K562 (cell line): ENCODE results near the gene CAMSAP2. TPM values are rescaled to one million over a fixed set of nuclear protein-coding genes. Genes with fewer than 3 reads are reported as not detected.

ENCODE experiments used
- ATAC-seq: fragments of 200-7000 bp; cut with Tn5 transposase; 3 replicates; pipeline ENCODE4 v1.9.1; 2020; ENCODE audit warnings: moderate library complexity
- BruUV-seq: library from RNA; stranded (reverse); fragments of 400-500 nt; replicated peaks from 2 replicates; lab custom pipeline; 2021; lab: Mats Ljungman, UMichigan
- CTCF ChIA-PET: fragments of 300-600 bp; formaldehyde crosslinking; extraction: SDS; loops from one replicate; lab custom pipeline; 2021; ENCODE audit warnings: low intra/inter-chr PET ratio; lab: Yijun Ruan, JAX
- POLR2A ChIA-PET: fragments of 300-600, 350-650 bp; sonication (Branson Sonifier 250); formaldehyde crosslinking; extraction: SDS; loops from one replicate; lab custom pipeline; 2021; ENCODE audit warnings: antibody characterized with exemption, inconsistent platforms; lab: Yijun Ruan, JAX
- DNase-seq, 4 experiments: peaks; one replicate each; pipeline versions ENCODE4 v3.0.0 to v3.0.0-alpha.2; 2011 to 2018; ENCODE audit warnings: low spot score in 3 of 4, mixed read lengths in 3 of 4; ENCODE audit errors: extremely low read depth in 1 of 4
- FAIRE-seq: peaks from 2 replicates; lab custom pipeline; 2011; peaks lifted over from hg19 to GRCh38; lab: Jason Lieb, UNC
- H2AFZ ChIP-seq: 2 replicates; pipeline ENCODE4 v1.6.0; 2011; ENCODE audit warnings: low read depth, low read length, control low read depth, inconsistent platforms
- H3K27ac ChIP-seq: fragments of 200-600 bp; 3 replicates; pipeline ENCODE4 v1.8.0; 2011; ENCODE audit warnings: low read depth, mild to moderate bottlenecking, control low read depth, inconsistent platforms, low read length, moderate library complexity, mixed read lengths; ENCODE audit errors: extremely low read depth
- H3K27me3 ChIP-seq, 2 experiments: fragments of 300-600 bp in 1 of 2; 2 replicates in 1 of 2; 3 replicates in 1 of 2; pipeline versions ENCODE4 v1.6.0 to v1.8.0; 2011; ENCODE audit warnings: inconsistent platforms in 2 of 2, low read length in 2 of 2, mild to moderate bottlenecking in 1 of 2, mixed read lengths in 1 of 2, moderate library complexity in 1 of 2; ENCODE audit not compliant: control insufficient read depth in 2 of 2, insufficient read depth in 2 of 2
- H3K36me3 ChIP-seq: fragments of 300-600 bp; 3 replicates; pipeline ENCODE4 v1.8.0; 2011; ENCODE audit warnings: mild to moderate bottlenecking, low read length, inconsistent platforms; ENCODE audit not compliant: control insufficient read depth, insufficient read depth
- H3K4me1 ChIP-seq, 2 experiments: fragments of 200-600 bp in 1 of 2; replicated peaks in 1 of 2; 2 replicates in 1 of 2; 3 replicates in 1 of 2; pipeline versions ENCODE4 v1.5.1 to v1.8.0; 2011; ENCODE audit warnings: inconsistent platforms in 2 of 2, low read length in 2 of 2, mild to moderate bottlenecking in 1 of 2, mixed read lengths in 1 of 2, moderate library complexity in 1 of 2; ENCODE audit not compliant: control insufficient read depth in 2 of 2, insufficient read depth in 2 of 2
- H3K4me2 ChIP-seq: 2 replicates; pipeline ENCODE4 v1.6.1; 2011; ENCODE audit warnings: low read length, control low read depth, inconsistent platforms, mixed read lengths; ENCODE audit not compliant: insufficient read depth
- H3K4me3 ChIP-seq: fragments of 200-600 bp; sonication (generic), shearing (Covaris generic); 2 replicates; pipeline ENCODE4 v1.5.1; 2016; ENCODE audit warnings: control low read depth, inconsistent platforms
- H3K79me2 ChIP-seq: fragments of 200-600 bp; 3 replicates; pipeline ENCODE4 v1.8.0; 2011; ENCODE audit warnings: low read length, inconsistent platforms; ENCODE audit not compliant: control insufficient read depth, insufficient read depth
- H3K9ac ChIP-seq, 2 experiments: 2 replicates each; pipeline versions ENCODE4 v1.6.0 to v1.6.1; 2011; ENCODE audit warnings: low read depth in 2 of 2, low read length in 2 of 2, control low read depth in 1 of 2, inconsistent platforms in 1 of 2, mild to moderate bottlenecking in 1 of 2, mixed read lengths in 1 of 2; ENCODE audit not compliant: insufficient read depth in 1 of 2
- H3K9me1 ChIP-seq: one replicate; pipeline ENCODE4 v1.6.0; 2011; ENCODE audit warnings: inconsistent platforms, mild to moderate bottlenecking, low read length, moderate library complexity; ENCODE audit not compliant: control insufficient read depth, insufficient read depth
- H3K9me3 ChIP-seq: replicated peaks from 2 replicates; pipeline ENCODE4 v1.5.1; 2011; ENCODE audit warnings: low read depth, low read length, inconsistent platforms; ENCODE audit not compliant: control insufficient read depth, insufficient read depth
- H4K20me1 ChIP-seq: replicated peaks from 2 replicates; pipeline ENCODE4 v1.6.1; 2011; ENCODE audit warnings: low read length, inconsistent platforms, mixed read lengths; ENCODE audit not compliant: control insufficient read depth, insufficient read depth
- ATF3 ChIP-seq, 2 experiments: fragments of 450-650 bp in 1 of 2; sonication (generic) in 1 of 2; formaldehyde crosslinking in 1 of 2; IDR thresholded peaks in 1 of 2; conservative IDR thresholded peaks in 1 of 2; 2 replicates each; pipeline versions ENCODE4 v1.6.1 to v1.8.1; 2016 to 2023; ENCODE audit warnings: mild to moderate bottlenecking in 2 of 2, moderate library complexity in 2 of 2, inconsistent platforms in 1 of 2, missing genetic modification reagents in 1 of 2
- ELK3 ChIP-seq: fragments of 450-650 bp; formaldehyde crosslinking; IDR thresholded peaks from 2 replicates; pipeline ENCODE4 v1.4.0; 2020; ENCODE audit warnings: mild to moderate bottlenecking
- FOSL1 ChIP-seq: fragments of 200-800 bp; sonication (Bioruptor generic); conservative IDR thresholded peaks from 2 replicates; pipeline ENCODE4 v1.6.1; 2016; ENCODE audit warnings: missing genetic modification characterization, missing compliant biosample characterization
- JUND ChIP-seq, 2 experiments: IDR thresholded peaks; 2 replicates in 1 of 2; 3 replicates in 1 of 2; pipeline ENCODE4 v1.6.1; 2011; ENCODE audit warnings: borderline replicate concordance in 2 of 2, low read depth in 2 of 2, low read length in 2 of 2, improper control_type of control experiment in 1 of 2, missing biosample characterization in 1 of 2, missing genetic modification characterization in 1 of 2, missing genetic modification reagents in 1 of 2
- NR2C1 ChIP-seq, 2 experiments: fragments of 450-650 bp; IDR thresholded peaks; 2 replicates each; pipeline ENCODE4 v1.6.1; 2017; ENCODE audit warnings: mild to moderate bottlenecking in 2 of 2, antibody characterized with exemption in 1 of 2, inconsistent platforms in 1 of 2, missing compliant biosample characterization in 1 of 2, missing genetic modification characterization in 1 of 2
- NR2C2 ChIP-seq, 2 experiments: fragments of 200-800 bp in 1 of 2; sonication (Bioruptor generic) in 1 of 2; sonication (generic) in 1 of 2; formaldehyde crosslinking in 1 of 2; IDR thresholded peaks; 2 replicates each; pipeline versions ENCODE4 v1.6.1 to v1.8.0; 2016 to 2022; ENCODE audit warnings: mild to moderate bottlenecking in 1 of 2, missing compliant biosample characterization in 1 of 2, missing genetic modification characterization in 1 of 2, missing genetic modification reagents in 1 of 2
- PRDM10 ChIP-seq: fragments of 450-650 bp; IDR thresholded peaks from 2 replicates; pipeline ENCODE4 v1.6.1; 2018; ENCODE audit not compliant: partially characterized antibody
- RBM22 ChIP-seq: fragments of 200-400 bp; formaldehyde crosslinking; IDR thresholded peaks from 2 replicates; pipeline ENCODE4 v1.6.1; 2018; ENCODE audit warnings: low read length, low read depth; ENCODE audit not compliant: poor library complexity, severe bottlenecking
- in situ Hi-C: fragments of 300-500 bp; cut with MboI; formaldehyde crosslinking; loops from 4 replicates; pipeline ENCODE4 v1.15.0; 2018; ENCODE audit warnings: inconsistent platforms, mixed read lengths
- intact Hi-C: fragments of 100-400 bp; cut with micrococcal nuclease; formaldehyde crosslinking; loops from 2 replicates; pipeline ENCODE4 v1.14.2; 2022
- polyA plus RNA-seq, 8 experiments: library from polyadenylated mRNA; depleted of rRNA in 4 of 8; stranded (reverse) in 5 of 8; unstranded in 3 of 8; fragments of >200 nt; fragmentation: Nextera tagmentation in 2 of 8; fragmentation: Illumina TruSeq in 1 of 8; extraction: Ambion mirVana in 2 of 8; extraction: Trizol in 1 of 8; gene quantifications; 2 replicates each; pipeline versions ENCODE4 v1.2.1 to v1.2.3, GENCODE V29; 2011 to 2014; ENCODE audit warnings: inconsistent platforms in 1 of 8, missing spikeins in 1 of 8
- total RNA-seq, 7 experiments: library from RNA; depleted of rRNA in 6 of 7; stranded (reverse); fragments of >200 nt in 6 of 7; fragmentation: Illumina TruSeq in 2 of 7; extraction: Trizol in 2 of 7; gene quantifications; 2 replicates each; pipeline versions ENCODE4 v1.2.1 to v1.2.3, GENCODE V29; 2011 to 2021; ENCODE audit warnings: low replicate concordance in 1 of 7

Gene CAMSAP2
- total and polyA plus RNA-seq, 9 of the 15 experiments (the other 6 are each of a cell fraction or from before 2014, with no cell fraction given), result 1.4 to 7.5 (median 2.7) TPM

- no peaks in the 10 kb centered on the region for H3K9me3 ChIP-seq
- H3K4me3 ChIP-seq, result no peak overlapping the region
- no peaks in the 10 kb centered on the region for H3K36me3 ChIP-seq
- CTCF ChIA-PET, result no interaction called here
- DNase-seq (peak in 2 of 4 experiments; percentile 38 to 67), ATAC-seq (peak; percentile 75), FAIRE-seq (peak; percentile 19)
- intact Hi-C loops, result no loop called here
- peak overlapping the region; percentile 9; the same call in 1 of the 2 replicates for H2AFZ ChIP-seq
- H3K27ac ChIP-seq, result no peak overlapping the region
- no peak overlapping the region for H3K4me2 ChIP-seq
- peaks cover 0 to 5% of the 10 kb centered on the region in 2 experiments; a peak in 2 of 5 replicates for H3K4me1 ChIP-seq
- no TSS peak for BruUV-seq
- TF ChIP-seq ATF3 (IDR thresholded peaks at IDR 0.05) (0 out of 2 replicates have a peak, but pooled peaks have one; percentile 25), ATF3 (CRISPR knock-in tag; conservative IDR thresholded peaks at IDR 0.05) (no peak), FOSL1 (peak; percentile 68), RBM22 (no peak), PRDM10 (peak; percentile 41), NR2C2 (CRISPR knock-in tag; IDR thresholded peaks at IDR 0.05) (no peak), NR2C2 (tag; IDR thresholded peaks at IDR 0.05) (peak; percentile 76), ELK3 (CRISPR knock-in tag) (no peak), JUND (IDR thresholded peaks at IDR 0.05; ENCODE audit: borderline replicate concordance, low read depth, low read length) (peak; percentile 70; the same call in 1 of the 2 replicates), JUND (tag; IDR thresholded peaks at IDR 0.05; ENCODE audit: borderline replicate concordance, low read depth, low read length) (peak; percentile 45; the same call in 1 of the 3 replicates), NR2C1 (IDR thresholded peaks at IDR 0.05) (peak; percentile 74), NR2C1 (tag; IDR thresholded peaks at IDR 0.05) (peak; percentile 73)
- TF ChIP-seq, all 486 proteins: peak for 6
- POLR2A ChIA-PET, result interaction anchor here (1.1 to 2.4 kb wide), 2 partner anchors 12 to 120 kb away, joined by 3 to 6 read pairs; no protein-coding TSS in a partner anchor
- H3K27me3 ChIP-seq, result no peaks in the 10 kb centered on the region
- no peaks in the 10 kb centered on the region for H4K20me1 ChIP-seq
- no peak overlapping the region for H3K9ac ChIP-seq
- in situ Hi-C loops, result no loop called here
- H3K79me2 ChIP-seq, result no peaks in the 10 kb centered on the region
- H3K9me1 ChIP-seq, result no peaks in the 10 kb centered on the region
Measured at GRCh38 chr1:200776949-200777348, 38.3 kb downstream of the CAMSAP2 start.
